BLaER1 (cell line): ENCODE data around the gene ATP2A2.
"Not testable (repeated sequence)": the region's sequence is repeated elsewhere in the genome, so short reads cannot be mapped to it uniquely, and the experiment has no call there.

Experiments
- H3K27ac ChIP-seq: shearing (Covaris generic); formaldehyde crosslinking; 2 replicates; pipeline ENCODE4 v1.8.1; 2022
- H3K27me3 ChIP-seq: shearing (Covaris generic); formaldehyde crosslinking; 2 replicates; pipeline ENCODE4 v1.8.1; 2022
- H3K36me3 ChIP-seq: shearing (Covaris generic); formaldehyde crosslinking; 2 replicates; pipeline ENCODE4 v1.8.1; 2022
- H3K4me1 ChIP-seq: shearing (Covaris generic); formaldehyde crosslinking; 2 replicates; pipeline ENCODE4 v1.8.1; 2022
- H3K4me2 ChIP-seq: shearing (Covaris generic); formaldehyde crosslinking; 2 replicates; pipeline ENCODE4 v1.8.1; 2022
- H3K4me3 ChIP-seq: shearing (Covaris generic); formaldehyde crosslinking; 2 replicates; pipeline ENCODE4 v1.8.1; 2022
- H3K9ac ChIP-seq: shearing (Covaris generic); formaldehyde crosslinking; 2 replicates; pipeline ENCODE4 v1.8.1; 2022
- H3K9me3 ChIP-seq: shearing (Covaris generic); formaldehyde crosslinking; 2 replicates; pipeline ENCODE4 v1.8.1; 2022
- H4K20me1 ChIP-seq: shearing (Covaris generic); formaldehyde crosslinking; 2 replicates; pipeline ENCODE4 v1.8.1; 2022
- Cebpa-rat ChIP-seq: shearing (Covaris generic); IDR thresholded peaks from 2 replicates; pipeline ENCODE4 v1.8.1; 2022

The ATP2A2 gene

GRCh38 chr12:110320550-110320949 is 39.5 kb downstream of the ATP2A2 start:
- no peaks in the 10 kb centered on the region for H3K9me3 ChIP-seq
- H4K20me1 ChIP-seq: peaks cover 100% of the 10 kb centered on the region
- H3K4me2 ChIP-seq: no peak overlapping the region
- peaks cover 91% of the 10 kb centered on the region for H3K36me3 ChIP-seq
- no peak overlapping the region for H3K9ac ChIP-seq
- no peak overlapping the region for H3K27ac ChIP-seq
- no peak for TF ChIP-seq Cebpa-rat
- H3K4me3 ChIP-seq: no peak overlapping the region
- no peaks in the 10 kb centered on the region for H3K27me3 ChIP-seq
- no peaks in the 10 kb centered on the region for H3K4me1 ChIP-seq

DNA sequence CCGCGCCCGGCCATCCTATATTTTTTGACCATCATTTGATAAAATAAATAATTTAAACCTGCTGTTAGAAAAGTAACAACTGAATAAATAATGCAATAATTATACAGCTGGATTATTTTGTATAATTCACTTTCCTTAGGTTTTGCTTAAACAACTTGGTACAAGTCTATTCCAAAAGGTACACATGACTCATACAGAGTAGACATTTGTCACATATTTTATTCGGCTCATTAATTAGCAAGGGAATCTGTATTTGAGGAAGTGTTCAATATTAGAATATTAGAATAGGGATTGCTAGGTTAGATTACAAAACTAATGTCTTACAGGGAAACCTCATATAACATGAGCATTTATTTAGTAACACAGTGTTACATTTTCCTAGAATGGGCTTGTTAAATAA is 48.7 kb downstream of the ATP2A2 start:
- no peaks in the 10 kb centered on the region for H3K27me3 ChIP-seq
- H3K36me3 ChIP-seq: peaks cover 100% of the 10 kb centered on the region
- no peak overlapping the region for H3K4me3 ChIP-seq
- H3K4me1 ChIP-seq: no peaks in the 10 kb centered on the region
- peaks cover 91% of the 10 kb centered on the region for H4K20me1 ChIP-seq
- H3K9ac ChIP-seq: no peak overlapping the region
- no peak overlapping the region for H3K4me2 ChIP-seq
- no peak for TF ChIP-seq Cebpa-rat
- no peak overlapping the region for H3K27ac ChIP-seq
- no peaks in the 10 kb centered on the region for H3K9me3 ChIP-seq

- no peaks in the 10 kb centered on the region for H3K4me1 ChIP-seq
- no peaks in the 10 kb centered on the region for H3K27me3 ChIP-seq
- H3K4me2 ChIP-seq: no peak overlapping the region
- H3K9me3 ChIP-seq: no peaks in the 10 kb centered on the region
- H3K9ac ChIP-seq: no peak overlapping the region
- no peak overlapping the region for H3K4me3 ChIP-seq
- no peak overlapping the region for H3K27ac ChIP-seq
- peaks cover 91% of the 10 kb centered on the region for H4K20me1 ChIP-seq
- TF ChIP-seq Cebpa-rat: no peak
- H3K36me3 ChIP-seq: peaks cover 100% of the 10 kb centered on the region
Observed at GRCh38 chr12:110330124-110330523, 49.1 kb downstream of the ATP2A2 start.

- no peaks in the 10 kb centered on the region for H3K4me1 ChIP-seq
- no peak for TF ChIP-seq Cebpa-rat
- no peaks in the 10 kb centered on the region for H3K27me3 ChIP-seq
- no peak overlapping the region for H3K9ac ChIP-seq
- no peak overlapping the region for H3K4me3 ChIP-seq
- H4K20me1 ChIP-seq: peaks cover 91% of the 10 kb centered on the region
- H3K36me3 ChIP-seq: peaks cover 100% of the 10 kb centered on the region
- no peak overlapping the region for H3K4me2 ChIP-seq
- no peak overlapping the region for H3K27ac ChIP-seq
- no peaks in the 10 kb centered on the region for H3K9me3 ChIP-seq
Observed at GRCh38 chr12:110330544-110330943, 49.5 kb downstream of the ATP2A2 start.

- TF ChIP-seq Cebpa-rat: no peak
- Histone ChIP-seq H3K27ac (no peak overlapping the region), H3K9ac (no peak overlapping the region), H3K36me3 (peaks cover 100% of the 10 kb centered on the region), H3K4me1 (no peaks in the 10 kb centered on the region), H3K27me3 (no peaks in the 10 kb centered on the region), H3K9me3 (no peaks in the 10 kb centered on the region), H3K4me2 (no peak overlapping the region), H3K4me3 (no peak overlapping the region), H4K20me1 (peaks cover 90% of the 10 kb centered on the region)
Observed at GRCh38 chr12:110333201-110333600, 52.2 kb downstream of the ATP2A2 start.

GRCh38 chr12:110335481-110336045 is 54.5 kb downstream of the ATP2A2 start:
- no peak for TF ChIP-seq Cebpa-rat
- Histone ChIP-seq H3K36me3 (peaks cover 100% of the 10 kb centered on the region), H3K4me2 (no peak overlapping the region), H3K9ac (no peak overlapping the region), H3K27me3 (no peaks in the 10 kb centered on the region), H3K9me3 (no peaks in the 10 kb centered on the region), H3K4me1 (no peaks in the 10 kb centered on the region), H3K4me3 (no peak overlapping the region), H3K27ac (no peak overlapping the region), H4K20me1 (peaks cover 79% of the 10 kb centered on the region)

DNA sequence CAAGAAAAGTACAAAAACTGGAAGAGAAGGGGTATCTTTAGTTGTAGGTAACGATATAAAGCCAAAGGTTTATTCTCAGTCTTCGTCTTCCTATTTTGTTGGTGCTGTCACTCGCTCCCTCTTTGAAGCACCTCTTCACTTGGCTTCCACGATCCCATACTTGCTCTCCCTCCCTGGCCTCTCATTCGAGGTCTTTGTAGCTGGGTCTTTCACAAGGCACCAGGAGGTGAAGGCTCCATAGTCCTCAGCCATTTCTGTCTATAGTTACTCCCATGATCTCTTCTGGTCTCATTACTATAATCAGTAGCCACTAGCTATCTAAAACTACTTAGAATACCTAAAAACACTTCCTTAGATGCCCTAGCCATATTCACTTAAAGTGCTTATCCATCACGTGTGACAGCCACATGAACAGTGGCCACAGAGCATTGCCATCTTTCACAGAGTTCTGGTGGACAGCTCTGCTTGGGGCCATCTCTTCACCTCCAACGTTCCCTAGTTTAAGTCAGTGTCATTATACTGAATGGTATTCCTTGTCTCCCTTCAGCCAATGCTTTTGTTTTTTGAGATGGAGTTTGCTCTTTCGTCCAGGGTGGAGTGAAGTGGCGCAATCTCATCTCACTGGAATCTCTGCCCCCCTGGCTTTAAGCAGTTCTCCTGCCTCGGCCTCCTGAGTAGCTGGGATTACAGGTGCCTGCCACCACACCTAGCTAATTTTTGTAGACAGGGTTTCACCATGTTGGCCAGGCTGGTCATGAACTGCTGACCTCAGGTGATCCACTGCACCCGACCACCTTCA is 57.1 kb downstream of the ATP2A2 start:
- Histone ChIP-seq H3K27ac (no peak overlapping the region), H3K4me1 (no peaks in the 10 kb centered on the region), H3K27me3 (no peaks in the 10 kb centered on the region), H3K9ac (no peak overlapping the region), H3K9me3 (no peaks in the 10 kb centered on the region), H3K36me3 (peaks cover 100% of the 10 kb centered on the region), H3K4me3 (no peak overlapping the region), H3K4me2 (no peak overlapping the region), H4K20me1 (peaks cover 53% of the 10 kb centered on the region)
- no peak for TF ChIP-seq Cebpa-rat

GRCh38 chr12:110338754-110339153 is 57.7 kb downstream of the ATP2A2 start:
- Histone ChIP-seq H3K36me3 (peaks cover 100% of the 10 kb centered on the region), H3K4me3 (no peak overlapping the region), H4K20me1 (peaks cover 52% of the 10 kb centered on the region), H3K9me3 (no peaks in the 10 kb centered on the region), H3K4me2 (no peak overlapping the region), H3K27me3 (no peaks in the 10 kb centered on the region), H3K9ac (no peak overlapping the region), H3K27ac (no peak overlapping the region), H3K4me1 (peaks cover 4% of the 10 kb centered on the region; the same call in 1 of the 2 replicates)
- no peak for TF ChIP-seq Cebpa-rat

GRCh38 chr12:110339184-110339952 is 58.3 kb downstream of the ATP2A2 start:
- no peak overlapping the region for H3K4me2 ChIP-seq
- H4K20me1 ChIP-seq: peaks cover 58% of the 10 kb centered on the region

GRCh38 chr12:110340261-110340660 is 59.2 kb downstream of the ATP2A2 start:
- H4K20me1 ChIP-seq: peaks cover 54% of the 10 kb centered on the region
- not testable (repeated sequence) for H3K4me2 ChIP-seq, H3K27me3 ChIP-seq, H3K9me3 ChIP-seq, H3K27ac ChIP-seq, H3K4me3 ChIP-seq, H3K9ac ChIP-seq
- H3K36me3 ChIP-seq: peaks cover 100% of the 10 kb centered on the region
- H3K4me1 ChIP-seq: peaks cover 19% of the 10 kb centered on the region

More at GRCh38 chr12:110339184-110339952, 58.3 kb downstream of the ATP2A2 start:
- no peak overlapping the region for H3K9ac ChIP-seq
- H3K27me3 ChIP-seq: no peaks in the 10 kb centered on the region
- no peaks in the 10 kb centered on the region for H3K9me3 ChIP-seq
- no peak overlapping the region for H3K4me3 ChIP-seq
- H3K4me1 ChIP-seq: peaks cover 10% of the 10 kb centered on the region
- no peak overlapping the region for H3K27ac ChIP-seq
- H3K36me3 ChIP-seq: peaks cover 100% of the 10 kb centered on the region
- TF ChIP-seq Cebpa-rat: no peak
